ENCODE data around the gene LGALS9. TPM values are rescaled to one million over a fixed set of nuclear protein-coding genes. Genes with fewer than 3 reads are reported as not detected.
A peak's percentile ranks its signal among the peaks of the same experiment; 100 is the strongest.

The LGALS9 gene
- total RNA-seq, 1 donor from 2014 or later: 15.2 TPM

GRCh38 chr17:27609611-27610303, 21.2 kb upstream of the LGALS9 start:
- peaks cover 82% of the 10 kb centered on the region for H3K36me3 ChIP-seq
- DNase-seq: no peak

GRCh38 chr17:27610304-27610677, 20.7 kb upstream of the LGALS9 start:
- Histone ChIP-seq H3K27me3 (ENCODE audit: low read depth) (no peaks in the 10 kb centered on the region), H3K27ac (replicated peaks) (no peak overlapping the region), H3K36me3 (peaks cover 80% of the 10 kb centered on the region), H3K9me3 (replicated peaks) (no peaks in the 10 kb centered on the region), H3K4me3 (no peak overlapping the region), H3K4me1 (peaks cover 14% of the 10 kb centered on the region)
- no peak for DNase-seq
- TF ChIP-seq CTCF (IDR thresholded peaks at IDR 0.05; ENCODE audit: borderline replicate concordance): no peak
- intact Hi-C loops (cut with micrococcal nuclease): no loop called here

More at GRCh38 chr17:27609611-27610303, 21.2 kb upstream of the LGALS9 start:
- Histone ChIP-seq H3K4me1 (peaks cover 14% of the 10 kb centered on the region), H3K9me3 (replicated peaks) (no peaks in the 10 kb centered on the region), H3K27ac (replicated peaks) (peak overlapping the region; percentile 28), H3K27me3 (ENCODE audit: low read depth) (no peaks in the 10 kb centered on the region), H3K4me3 (no peak overlapping the region)
- peak; percentile 81 for TF ChIP-seq CTCF (IDR thresholded peaks at IDR 0.05; ENCODE audit: borderline replicate concordance)
- intact Hi-C loops (cut with micrococcal nuclease): no loop called here

- no peaks in the 10 kb centered on the region for H3K9me3 ChIP-seq (replicated peaks)
- no peak overlapping the region for H3K27ac ChIP-seq (replicated peaks)
- TF ChIP-seq CTCF (IDR thresholded peaks at IDR 0.05; ENCODE audit: borderline replicate concordance): no peak
Observed at GRCh38 chr17:27612160-27612770, 18.7 kb upstream of the LGALS9 start.

DNA sequence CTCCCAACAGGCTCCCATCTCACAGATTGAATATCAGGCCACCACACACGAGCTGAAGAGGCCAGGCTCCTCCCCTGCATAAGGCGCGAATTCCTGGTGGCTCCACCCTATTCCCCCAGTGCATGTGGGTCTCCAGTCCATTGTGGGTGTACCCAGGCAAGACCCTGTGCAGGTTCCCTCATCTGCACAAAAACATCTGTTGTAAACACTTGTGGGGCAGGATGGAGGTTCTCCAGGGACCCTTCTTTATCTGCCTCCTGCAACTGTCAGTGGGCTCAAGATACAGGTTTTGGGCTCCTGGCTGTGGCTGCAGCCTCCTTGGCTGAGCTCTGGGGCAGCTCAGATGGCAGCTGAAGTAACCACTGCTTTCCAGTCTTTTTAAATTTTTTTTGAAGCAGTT, 17.6 kb upstream of the LGALS9 start:
- TF ChIP-seq CTCF (IDR thresholded peaks at IDR 0.05; ENCODE audit: borderline replicate concordance): no peak
- Histone ChIP-seq H3K4me3 (no peak overlapping the region), H3K27ac (replicated peaks) (no peak overlapping the region), H3K27me3 (ENCODE audit: low read depth) (no peaks in the 10 kb centered on the region), H3K36me3 (peaks cover 81% of the 10 kb centered on the region), H3K9me3 (replicated peaks) (no peaks in the 10 kb centered on the region), H3K4me1 (peaks cover 14% of the 10 kb centered on the region)
- DNase-seq: no peak
- intact Hi-C loops (cut with micrococcal nuclease): no loop called here

More at GRCh38 chr17:27612160-27612770, 18.7 kb upstream of the LGALS9 start:
- intact Hi-C loops (cut with micrococcal nuclease): no loop called here
- Histone ChIP-seq H3K27me3 (ENCODE audit: low read depth) (no peaks in the 10 kb centered on the region), H3K4me3 (no peak overlapping the region), H3K4me1 (peaks cover 14% of the 10 kb centered on the region), H3K36me3 (peaks cover 80% of the 10 kb centered on the region)
- no peak for DNase-seq

DNA sequence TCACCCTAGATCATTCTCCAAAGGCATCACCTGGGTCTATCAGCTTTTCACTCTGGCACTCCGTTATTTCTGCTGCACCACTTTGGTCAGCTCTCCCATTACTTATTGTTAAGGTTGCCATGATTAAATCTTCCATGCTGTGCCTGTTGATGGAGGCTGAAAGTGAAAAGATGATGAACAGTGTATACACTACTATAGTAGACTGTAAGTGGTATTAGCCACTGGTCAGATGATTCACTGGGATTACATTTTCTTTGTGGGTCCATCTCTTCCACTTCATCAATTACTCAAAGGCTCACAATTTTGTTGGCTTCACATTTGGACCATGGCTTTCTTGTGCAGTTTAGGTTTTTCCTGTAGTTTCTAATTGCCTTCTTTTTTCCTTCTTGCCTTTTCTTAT, 15.9 kb upstream of the LGALS9 start:
- DNase-seq: no peak
- peaks cover 82% of the 10 kb centered on the region for H3K36me3 ChIP-seq
- intact Hi-C loops (cut with micrococcal nuclease): no loop called here
- H3K4me3 ChIP-seq: no peak overlapping the region
- H3K9me3 ChIP-seq (replicated peaks): no peaks in the 10 kb centered on the region
- no peak overlapping the region for H3K27ac ChIP-seq (replicated peaks)
- TF ChIP-seq CTCF (IDR thresholded peaks at IDR 0.05; ENCODE audit: borderline replicate concordance): no peak
- H3K27me3 ChIP-seq (ENCODE audit: low read depth): no peaks in the 10 kb centered on the region
- peaks cover 4% of the 10 kb centered on the region for H3K4me1 ChIP-seq

Measured in left ventricle myocardium inferior (tissue), 1 donor.